ENCODE measurements around the gene LILRB4.
A peak's percentile ranks its signal among the peaks of the same experiment; 100 is the strongest.

LILRB4 gene

DNA sequence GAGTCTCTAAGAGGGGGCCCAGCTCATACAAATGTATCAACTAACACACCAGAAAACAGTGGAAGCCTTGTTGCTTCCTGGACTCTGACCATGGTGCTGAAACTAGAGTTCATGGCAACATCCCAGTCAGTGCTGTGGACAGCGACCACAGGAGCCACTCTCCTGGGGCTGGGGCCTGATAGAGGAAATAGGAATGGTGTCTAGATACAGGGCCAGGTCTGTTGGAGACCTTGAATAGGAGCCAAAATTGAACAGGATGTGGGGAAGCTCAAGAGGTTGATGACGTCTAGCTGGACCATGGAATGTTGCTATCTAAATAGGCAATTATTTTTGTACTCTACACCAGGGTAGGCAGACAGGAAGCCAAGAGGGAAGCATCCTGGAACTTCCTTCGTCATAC is 21.7 kb downstream of the LILRB4 start:
- no peak overlapping the region for H3K27ac ChIP-seq (ENCODE audit: poor library complexity, severe bottlenecking)
- peaks cover 3% of the 10 kb centered on the region for H3K27me3 ChIP-seq (ENCODE audit: insufficient read depth, poor library complexity, severe bottlenecking)
- H3K9me3 ChIP-seq (ENCODE audit: severe bottlenecking) = no peaks in the 10 kb centered on the region
- H3K4me3 ChIP-seq (ENCODE audit: severe bottlenecking) = no peak overlapping the region
- H3K4me1 ChIP-seq (ENCODE audit: insufficient read depth, poor library complexity, severe bottlenecking) = no peaks in the 10 kb centered on the region
- DNase-seq (ENCODE audit: low spot score) (no peak), ATAC-seq (ENCODE audit: low read depth) (peak; percentile 58; the same call in 2 of the 3 replicates)
- TF ChIP-seq, protein P1, sequence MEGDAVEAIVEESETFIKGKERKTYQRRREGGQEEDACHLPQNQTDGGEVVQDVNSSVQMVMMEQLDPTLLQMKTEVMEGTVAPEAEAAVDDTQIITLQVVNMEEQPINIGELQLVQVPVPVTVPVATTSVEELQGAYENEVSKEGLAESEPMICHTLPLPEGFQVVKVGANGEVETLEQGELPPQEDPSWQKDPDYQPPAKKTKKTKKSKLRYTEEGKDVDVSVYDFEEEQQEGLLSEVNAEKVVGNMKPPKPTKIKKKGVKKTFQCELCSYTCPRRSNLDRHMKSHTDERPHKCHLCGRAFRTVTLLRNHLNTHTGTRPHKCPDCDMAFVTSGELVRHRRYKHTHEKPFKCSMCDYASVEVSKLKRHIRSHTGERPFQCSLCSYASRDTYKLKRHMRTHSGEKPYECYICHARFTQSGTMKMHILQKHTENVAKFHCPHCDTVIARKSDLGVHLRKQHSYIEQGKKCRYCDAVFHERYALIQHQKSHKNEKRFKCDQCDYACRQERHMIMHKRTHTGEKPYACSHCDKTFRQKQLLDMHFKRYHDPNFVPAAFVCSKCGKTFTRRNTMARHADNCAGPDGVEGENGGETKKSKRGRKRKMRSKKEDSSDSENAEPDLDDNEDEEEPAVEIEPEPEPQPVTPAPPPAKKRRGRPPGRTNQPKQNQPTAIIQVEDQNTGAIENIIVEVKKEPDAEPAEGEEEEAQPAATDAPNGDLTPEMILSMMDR (IDR thresholded peaks at IDR 0.05; ENCODE audit: poor library complexity, severe bottlenecking) = no peak
- no peaks in the 10 kb centered on the region for H3K36me3 ChIP-seq (ENCODE audit: low read depth)

DNA sequence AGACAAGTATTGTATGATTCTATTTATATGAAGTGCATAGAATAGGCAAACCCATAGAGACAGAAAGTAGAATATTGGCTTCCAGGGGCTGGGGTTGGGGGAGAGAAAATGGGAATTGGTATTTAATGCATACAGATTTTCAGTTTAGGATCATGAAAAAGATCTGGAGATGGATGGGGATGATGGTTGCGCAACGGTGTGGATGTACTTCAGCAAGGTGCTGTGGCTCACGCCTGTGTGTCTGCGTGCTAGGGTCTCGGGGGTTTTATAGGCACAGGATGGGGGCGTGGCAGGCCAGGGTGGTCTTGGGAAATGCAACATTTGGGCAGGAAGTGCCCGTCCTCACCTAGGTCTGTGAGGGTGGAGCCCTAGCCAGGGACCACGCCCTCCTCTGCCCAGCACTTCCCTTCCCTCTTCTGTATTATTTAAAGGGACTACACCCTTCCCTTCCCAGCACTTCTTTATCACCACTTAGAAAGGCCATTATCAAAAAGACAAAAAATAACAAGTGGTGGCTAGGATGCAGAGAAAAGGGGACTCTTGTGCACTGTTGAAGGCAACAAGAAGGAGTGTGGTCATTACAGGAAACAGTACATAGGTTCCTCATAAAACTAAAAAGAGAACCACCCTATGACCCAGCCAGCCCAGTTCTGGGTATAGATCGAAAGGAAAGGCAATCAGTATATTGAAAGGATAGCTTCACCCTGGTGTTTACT is 29.0 kb downstream of the LILRB4 start:
- H3K27me3 ChIP-seq (ENCODE audit: insufficient read depth, poor library complexity, severe bottlenecking) = peaks cover 3% of the 10 kb centered on the region
- ATAC-seq (ENCODE audit: low read depth) (no peak), DNase-seq (ENCODE audit: low spot score) (no peak)
- no peak overlapping the region for H3K27ac ChIP-seq (ENCODE audit: poor library complexity, severe bottlenecking)
- H3K36me3 ChIP-seq (ENCODE audit: low read depth) = no peaks in the 10 kb centered on the region
- H3K9me3 ChIP-seq (ENCODE audit: severe bottlenecking) = no peaks in the 10 kb centered on the region
- TF ChIP-seq, protein P1 (IDR thresholded peaks at IDR 0.05; ENCODE audit: poor library complexity, severe bottlenecking) = no peak
- H3K4me1 ChIP-seq (ENCODE audit: insufficient read depth, poor library complexity, severe bottlenecking) = no peaks in the 10 kb centered on the region
- H3K4me3 ChIP-seq (ENCODE audit: severe bottlenecking) = no peak overlapping the region

DNA sequence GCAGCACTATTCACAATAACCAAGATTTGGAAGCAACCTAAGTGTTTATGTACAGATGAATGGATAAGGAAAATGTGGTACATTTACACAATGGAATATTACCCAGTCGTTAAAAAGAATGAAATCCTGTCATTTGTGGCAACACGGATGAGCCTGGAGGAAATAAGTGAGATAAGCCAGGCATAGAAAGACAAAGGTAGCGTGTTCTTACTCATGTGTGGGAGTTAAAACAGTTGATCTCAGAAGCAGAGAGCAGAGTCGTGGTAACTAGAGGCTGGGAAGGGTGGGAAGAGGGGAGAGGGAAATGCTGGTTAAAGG is 29.5 kb downstream of the LILRB4 start:
- no peak overlapping the region for H3K27ac ChIP-seq (ENCODE audit: poor library complexity, severe bottlenecking)
- ATAC-seq (ENCODE audit: low read depth) (no peak), DNase-seq (ENCODE audit: low spot score) (no peak)
- no peaks in the 10 kb centered on the region for H3K36me3 ChIP-seq (ENCODE audit: low read depth)
- TF ChIP-seq, protein P1 (IDR thresholded peaks at IDR 0.05; ENCODE audit: poor library complexity, severe bottlenecking) = no peak
- H3K9me3 ChIP-seq (ENCODE audit: severe bottlenecking) = no peaks in the 10 kb centered on the region
- no peak overlapping the region for H3K4me3 ChIP-seq (ENCODE audit: severe bottlenecking)
- H3K27me3 ChIP-seq (ENCODE audit: insufficient read depth, poor library complexity, severe bottlenecking) = peaks cover 3% of the 10 kb centered on the region
- H3K4me1 ChIP-seq (ENCODE audit: insufficient read depth, poor library complexity, severe bottlenecking) = no peaks in the 10 kb centered on the region

DNA sequence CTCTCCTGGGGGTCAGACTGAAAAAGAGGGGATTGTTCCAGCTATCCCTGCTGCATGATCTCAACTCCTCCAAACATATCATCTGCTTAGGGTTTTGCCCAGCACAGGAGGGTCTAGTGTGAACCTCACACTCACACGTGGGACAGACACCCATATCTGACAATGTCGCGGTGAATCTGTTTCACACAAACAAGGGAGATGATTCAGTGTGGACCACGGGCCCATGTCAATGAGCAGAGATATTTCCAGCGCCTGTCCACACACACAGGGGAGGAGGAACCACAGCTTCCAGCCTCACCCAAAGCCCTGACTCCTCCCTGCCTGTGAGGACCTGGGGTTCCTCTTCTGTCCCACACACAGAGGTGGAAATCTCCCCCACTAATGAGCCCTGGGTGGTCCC is 31.9 kb downstream of the LILRB4 start:
- Histone ChIP-seq H3K36me3 (ENCODE audit: low read depth) (no peaks in the 10 kb centered on the region), H3K27me3 (ENCODE audit: insufficient read depth, poor library complexity, severe bottlenecking) (no peaks in the 10 kb centered on the region), H3K9me3 (ENCODE audit: severe bottlenecking) (no peaks in the 10 kb centered on the region), H3K4me1 (ENCODE audit: insufficient read depth, poor library complexity, severe bottlenecking) (no peaks in the 10 kb centered on the region), H3K27ac (ENCODE audit: poor library complexity, severe bottlenecking) (no peak overlapping the region), H3K4me3 (ENCODE audit: severe bottlenecking) (no peak overlapping the region)
- ATAC-seq (ENCODE audit: low read depth) = no peak
- no peak for DNase-seq (ENCODE audit: low spot score)
- TF ChIP-seq, protein P1 (IDR thresholded peaks at IDR 0.05; ENCODE audit: poor library complexity, severe bottlenecking) = no peak

DNA sequence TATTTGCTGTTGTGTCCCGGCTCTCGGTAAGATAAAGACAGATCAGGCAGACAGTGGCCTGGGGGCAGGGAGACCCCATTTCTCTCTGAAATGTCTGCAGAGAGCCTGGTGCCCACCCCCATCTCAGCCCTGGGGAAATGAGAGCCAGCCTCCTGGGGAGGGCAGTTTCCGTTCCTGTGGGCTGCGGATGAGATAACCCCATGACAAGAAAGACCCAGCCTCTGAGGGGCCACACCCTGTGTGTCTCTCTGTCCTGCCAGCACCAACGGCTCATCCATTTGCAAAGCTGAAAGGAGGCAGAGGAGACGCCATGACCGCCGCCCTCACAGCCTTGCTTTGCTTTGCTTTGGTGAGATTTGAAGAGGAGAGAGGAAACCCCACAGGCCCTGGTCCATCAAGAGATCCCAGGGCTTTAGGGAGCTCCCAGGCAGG is 33.3 kb downstream of the LILRB4 start:
- H3K27ac ChIP-seq (ENCODE audit: poor library complexity, severe bottlenecking) = no peak overlapping the region
- H3K27me3 ChIP-seq (ENCODE audit: insufficient read depth, poor library complexity, severe bottlenecking) = no peaks in the 10 kb centered on the region
- TF ChIP-seq, protein P1 (IDR thresholded peaks at IDR 0.05; ENCODE audit: poor library complexity, severe bottlenecking) = no peak
- no peak for ATAC-seq (ENCODE audit: low read depth)
- no peaks in the 10 kb centered on the region for H3K4me1 ChIP-seq (ENCODE audit: insufficient read depth, poor library complexity, severe bottlenecking)
- no peak overlapping the region for H3K4me3 ChIP-seq (ENCODE audit: severe bottlenecking)
- no peaks in the 10 kb centered on the region for H3K36me3 ChIP-seq (ENCODE audit: low read depth)
- DNase-seq (ENCODE audit: low spot score) = no peak
- no peaks in the 10 kb centered on the region for H3K9me3 ChIP-seq (ENCODE audit: severe bottlenecking)
